ENCODE data around the gene VSTM5.

DNA sequence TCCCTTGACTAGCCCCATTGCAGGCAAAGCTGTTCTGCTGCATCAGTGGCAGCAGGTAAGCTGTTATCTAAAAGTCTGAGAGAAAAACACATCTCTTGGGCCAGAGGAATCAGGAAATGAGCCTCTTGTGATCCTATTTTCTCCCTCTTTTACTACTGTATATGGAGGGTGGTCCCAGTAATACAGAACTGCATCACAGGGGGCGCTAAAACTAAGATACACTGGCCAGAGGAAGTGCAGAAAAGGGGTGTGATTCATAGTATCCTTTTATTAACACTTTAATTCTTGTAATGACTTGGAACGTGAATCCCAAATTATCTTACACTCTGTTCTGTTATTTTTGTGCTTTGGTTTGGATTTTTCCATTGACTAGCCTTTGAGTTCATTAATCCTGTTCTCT is 75.1 kb downstream of the VSTM5 start:
- TF ChIP-seq POLR2A (IDR thresholded peaks at IDR 0.05; ENCODE audit: low read depth, low read length), result no peak
- no peak for TF ChIP-seq POLR2AphosphoS5 (IDR thresholded peaks at IDR 0.05; ENCODE audit: low read depth, low read length)
- TF ChIP-seq TAF1 (IDR thresholded peaks at IDR 0.05; ENCODE audit: borderline replicate concordance, low read depth, low read length), result no peak
